Type B pancreatic cell (in vitro differentiated cells): ENCODE data around the gene OR2T1. TPM values are rescaled to one million over a fixed set of nuclear protein-coding genes. Genes with fewer than 3 reads are reported as not detected.
"Not testable (repeated sequence)": the region's sequence is repeated elsewhere in the genome, so short reads cannot be mapped to it uniquely, and the experiment has no call there.

Experiments used
- DNase-seq: peaks from one replicate; pipeline ENCODE4 v3.0.0; 2021; ENCODE audit warnings: mixed read lengths; ENCODE audit not compliant: unreplicated experiment; ENCODE audit errors: extremely low spot score
- H3K27ac Mint-ChIP-seq: 2 replicates; pipeline ENCODE4 v1.8.0; 2021; ENCODE audit warnings: mild to moderate bottlenecking, mixed read lengths
- H3K27me3 Mint-ChIP-seq: 2 replicates; pipeline ENCODE4 v1.8.0; 2021; ENCODE audit warnings: mixed read lengths
- H3K36me3 Mint-ChIP-seq: 2 replicates; pipeline ENCODE4 v1.8.0; 2021; ENCODE audit warnings: mixed read lengths
- H3K4me1 Mint-ChIP-seq: one replicate; pipeline ENCODE4 v1.8.0; 2021; ENCODE audit warnings: mixed read lengths; ENCODE audit not compliant: unreplicated experiment
- H3K4me3 Mint-ChIP-seq: 2 replicates; pipeline ENCODE4 v1.8.0; 2021; ENCODE audit warnings: mild to moderate bottlenecking, mixed read lengths
- H3K9me3 Mint-ChIP-seq: 2 replicates; pipeline ENCODE4 v1.8.0; 2021; ENCODE audit warnings: mixed read lengths
- total RNA-seq: library from RNA; stranded (reverse); gene quantifications from 2 replicates; pipeline ENCODE4 v1.2.1, GENCODE V29; 2021; ENCODE audit warnings: low replicate concordance

The OR2T1 gene
- total RNA-seq, 1 donor from 2014 or later, result not detected

GRCh38 chr1:248456635-248457034 is 53.8 kb downstream of the OR2T1 start:
- H3K4me1 Mint-ChIP-seq, H3K4me3 Mint-ChIP-seq: not testable (repeated sequence)

More at GRCh38 chr1:248456635-248457034, 53.8 kb downstream of the OR2T1 start:
- not testable (repeated sequence) for H3K9me3 Mint-ChIP-seq, H3K27ac Mint-ChIP-seq, DNase-seq, H3K36me3 Mint-ChIP-seq, H3K27me3 Mint-ChIP-seq

Other genes with a start within 250 kb of the OR2T1 start
- gene OR2M2, start 228.2 kb upstream of the OR2T1 start, total RNA-seq, result not detected in 2 replicates
- gene OR2M3, start 205.8 kb upstream of the OR2T1 start, total RNA-seq, result not detected in 2 replicates
- not detected in 2 replicates for gene OR2M4, start 171.6 kb upstream of the OR2T1 start, total RNA-seq
- gene OR2T33, start 125.1 kb upstream of the OR2T1 start, total RNA-seq, result not detected in 2 replicates
- not detected in 2 replicates for gene OR2T12, start 99.6 kb upstream of the OR2T1 start, total RNA-seq
- gene OR2M7, start 78.5 kb upstream of the OR2T1 start, total RNA-seq, result not detected in 2 replicates
- not detected in 2 replicates for gene OR14C36, start 54.3 kb upstream of the OR2T1 start, total RNA-seq
- gene OR2T4, start 41.4 kb upstream of the OR2T1 start, total RNA-seq, result not detected in 2 replicates
- gene OR2T6, start 27.3 kb upstream of the OR2T1 start, total RNA-seq, result not detected in 2 replicates
- gene OR2T2, start 42.6 kb downstream of the OR2T1 start, total RNA-seq, result not detected in 2 replicates
- not detected in 2 replicates for gene OR2T3, start 70.3 kb downstream of the OR2T1 start, total RNA-seq
- not detected in 2 replicates for gene OR2T5, start 85.5 kb downstream of the OR2T1 start, total RNA-seq
- not detected in 2 replicates for gene OR2G6, start 105.0 kb downstream of the OR2T1 start, total RNA-seq
- not detected in 2 replicates for gene OR2T29, start 159.7 kb downstream of the OR2T1 start, total RNA-seq
- gene OR2T34, start 171.7 kb downstream of the OR2T1 start, total RNA-seq, result not detected in 2 replicates
- gene OR2T10, start 194.7 kb downstream of the OR2T1 start, total RNA-seq, result not detected in 2 replicates
- not detected in 2 replicates for gene OR2T11, start 232.0 kb downstream of the OR2T1 start, total RNA-seq
- not detected in 2 replicates for gene OR2T35, start 242.2 kb downstream of the OR2T1 start, total RNA-seq